Tibial nerve (tissue), 4 donors: ENCODE data around the gene EME2. TPM values are rescaled to one million over a fixed set of nuclear protein-coding genes. Genes with fewer than 3 reads are reported as not detected.

Experiments used
- DNase-seq, 2 donors: peaks; one replicate each; pipeline ENCODE4 v3.0.0-alpha.2; 2019; ENCODE audit warnings: low spot score in 2 of 2
- H3K27ac ChIP-seq, 4 donors: fragments of 200-600 bp; sonication (generic) in 3 of 4; one replicate each; pipeline ENCODE4 v1.5.1; 2017 to 2019; ENCODE audit warnings: mild to moderate bottlenecking in 1 of 4
- H3K27me3 ChIP-seq, 2 donors: fragments of 200-600 bp; sonication (generic) in 1 of 2; one replicate each; pipeline versions ENCODE4 v1.5.1 to v1.6.0; 2017 to 2019
- H3K36me3 ChIP-seq, 3 donors: fragments of 200-600 bp; sonication (generic); one replicate each; pipeline ENCODE4 v1.5.1; 2018 to 2019
- H3K4me1 ChIP-seq, 4 donors: fragments of 200-600 bp; sonication (generic) in 3 of 4; one replicate each; pipeline ENCODE4 v1.5.1; 2017 to 2019
- H3K4me3 ChIP-seq, 4 donors: fragments of 200-600 bp; sonication (generic) in 3 of 4; one replicate each; pipeline ENCODE4 v1.5.1; 2017 to 2019; ENCODE audit warnings: mild to moderate bottlenecking in 1 of 4, moderate library complexity in 1 of 4
- H3K9me3 ChIP-seq, 4 donors: fragments of 200-600 bp; sonication (generic) in 3 of 4; one replicate each; pipeline ENCODE4 v1.5.1; 2017 to 2019
- EP300 ChIP-seq, 2 donors: sonication (generic); formaldehyde crosslinking; IDR thresholded peaks; one replicate each; pipeline ENCODE4 v1.6.1; 2017; ENCODE audit warnings: antibody characterized with exemption in 2 of 2, mild to moderate bottlenecking in 1 of 2
- POLR2A ChIP-seq, 2 donors: fragments of 450-650 bp; IDR thresholded peaks; one replicate each; pipeline ENCODE4 v1.6.1; 2017; ENCODE audit warnings: antibody characterized with exemption in 2 of 2, mild to moderate bottlenecking in 2 of 2, moderate library complexity in 2 of 2
- WGBS, 2 donors: methylation state at CpG; one replicate each; pipeline ENCODE4 v1.1.5; 2018; 5-methylcytosine and 5-hydroxymethylcytosine counted together
- total RNA-seq, 4 donors: library from RNA; depleted of rRNA; stranded (reverse); fragments of >200 nt; gene quantifications; one replicate each; pipeline ENCODE4 v1.1.0, GENCODE V29; 2016
- TF ChIP-seq, protein P1 (sequence below), 5 experiments: fragments of 200-600 bp in 3 of 5; fragments of 450-650 bp in 2 of 5; sonication (generic) in 3 of 5; IDR thresholded peaks; one replicate each; pipeline ENCODE4 v1.5.1; 2016 to 2019; ENCODE audit warnings: antibody characterized with exemption in 5 of 5, mild to moderate bottlenecking in 3 of 5, moderate library complexity in 2 of 5

EME2 gene
- total RNA-seq, 4 donors from 2014 or later: 13.2 to 41.4 (median 17.7) TPM

- Histone ChIP-seq H3K27me3 (no peaks in the 10 kb centered on the region), H3K4me1 (peaks cover 0 to 43% (median 19%) of the 10 kb centered on the region in 4 donors), H3K36me3 (peaks cover 2 to 61% (median 16%) of the 10 kb centered on the region in 3 donors), H3K27ac (no peak overlapping the region), H3K4me3 (no peak overlapping the region), H3K9me3 (no peaks in the 10 kb centered on the region)
- no peak for TF ChIP-seq EP300 (IDR thresholded peaks at IDR 0.05)
- TF ChIP-seq POLR2A (IDR thresholded peaks at IDR 0.05): no peak
- TF ChIP-seq, protein P1, sequence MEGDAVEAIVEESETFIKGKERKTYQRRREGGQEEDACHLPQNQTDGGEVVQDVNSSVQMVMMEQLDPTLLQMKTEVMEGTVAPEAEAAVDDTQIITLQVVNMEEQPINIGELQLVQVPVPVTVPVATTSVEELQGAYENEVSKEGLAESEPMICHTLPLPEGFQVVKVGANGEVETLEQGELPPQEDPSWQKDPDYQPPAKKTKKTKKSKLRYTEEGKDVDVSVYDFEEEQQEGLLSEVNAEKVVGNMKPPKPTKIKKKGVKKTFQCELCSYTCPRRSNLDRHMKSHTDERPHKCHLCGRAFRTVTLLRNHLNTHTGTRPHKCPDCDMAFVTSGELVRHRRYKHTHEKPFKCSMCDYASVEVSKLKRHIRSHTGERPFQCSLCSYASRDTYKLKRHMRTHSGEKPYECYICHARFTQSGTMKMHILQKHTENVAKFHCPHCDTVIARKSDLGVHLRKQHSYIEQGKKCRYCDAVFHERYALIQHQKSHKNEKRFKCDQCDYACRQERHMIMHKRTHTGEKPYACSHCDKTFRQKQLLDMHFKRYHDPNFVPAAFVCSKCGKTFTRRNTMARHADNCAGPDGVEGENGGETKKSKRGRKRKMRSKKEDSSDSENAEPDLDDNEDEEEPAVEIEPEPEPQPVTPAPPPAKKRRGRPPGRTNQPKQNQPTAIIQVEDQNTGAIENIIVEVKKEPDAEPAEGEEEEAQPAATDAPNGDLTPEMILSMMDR (IDR thresholded peaks at IDR 0.05): no peak
- no peak for DNase-seq
- 63 to 80% methylated on average over 12 to 16 of the region's 26 CpGs for whole genome bisulfite sequencing, 2 donors
These were observed 3.7 kb upstream of the EME2 start for GRCh38 chr16:1768767-1769401.

- Histone ChIP-seq H3K9me3 (no peaks in the 10 kb centered on the region), H3K27ac (peak overlapping the region in 3 of 4 donors; percentile 83 to 93 (median 93)), H3K36me3 (peaks cover 2 to 54% (median 10%) of the 10 kb centered on the region in 3 donors), H3K4me3 (peak overlapping the region in 1 of 4 donors; percentile 96), H3K27me3 (no peaks in the 10 kb centered on the region), H3K4me1 (peaks cover 0 to 44% (median 26%) of the 10 kb centered on the region in 4 donors)
- no peak for DNase-seq
- 72 to 73% methylated on average over 15 to 17 of the region's 27 CpGs for WGBS, 2 donors
- TF ChIP-seq, protein P1 (IDR thresholded peaks at IDR 0.05): no peak
- no peak for TF ChIP-seq EP300 (IDR thresholded peaks at IDR 0.05)
- TF ChIP-seq POLR2A (IDR thresholded peaks at IDR 0.05): no peak
These were observed 3.0 kb upstream of the EME2 start for GRCh38 chr16:1769402-1770300.

DNA sequence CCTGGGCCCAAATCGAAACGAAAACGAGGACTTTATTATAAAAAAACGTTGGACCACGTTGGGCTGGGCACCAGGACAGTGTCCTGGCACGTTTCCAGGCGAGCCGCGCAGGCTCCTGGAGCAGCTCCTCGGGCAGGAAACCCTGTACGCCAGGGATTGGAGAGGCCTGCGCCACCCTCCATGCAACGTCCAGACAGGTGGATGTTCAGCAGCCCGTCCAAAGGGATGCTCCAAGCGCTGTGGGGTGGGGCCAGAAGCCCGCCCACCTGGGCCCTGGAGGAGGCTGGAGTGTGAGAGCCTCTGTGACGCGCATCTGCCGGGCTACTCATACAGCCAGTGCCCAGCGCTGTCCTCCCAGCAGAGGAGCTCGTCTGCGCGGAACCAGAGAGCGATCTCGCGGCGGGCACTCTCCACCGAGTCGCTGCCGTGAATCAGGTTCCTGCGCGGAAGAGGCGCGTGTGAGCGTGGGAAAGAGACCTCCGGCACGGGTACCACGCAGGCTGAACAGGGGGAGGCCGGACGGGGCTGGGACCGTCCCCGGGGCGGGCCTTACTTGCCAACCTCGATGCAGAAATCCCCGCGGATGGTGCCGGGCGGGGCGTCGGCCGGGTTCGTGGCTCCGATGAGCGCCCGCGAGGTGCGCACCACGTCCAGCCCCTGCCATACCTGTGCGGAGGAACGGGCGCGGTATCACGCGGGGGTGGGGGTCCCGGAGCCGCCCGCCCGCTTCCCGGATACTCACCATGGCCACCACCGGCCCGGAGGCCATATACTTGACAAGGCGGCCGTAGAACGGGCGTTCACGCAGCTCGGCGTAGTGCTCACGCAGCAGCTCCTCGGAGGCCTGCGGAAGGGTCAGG is 2.1 kb upstream of the EME2 start:
- TF ChIP-seq POLR2A (IDR thresholded peaks at IDR 0.05) (no peak), EP300 (IDR thresholded peaks at IDR 0.05) (peak in 1 of 2 donors; percentile 29)
- TF ChIP-seq, protein P1 (IDR thresholded peaks at IDR 0.05): no peak
- 12 to 36% methylated on average over 20 to 56 of the region's 81 CpGs for WGBS, 2 donors
- peaks cover 0 to 51% (median 28%) of the 10 kb centered on the region in 4 donors for H3K4me1 ChIP-seq
- peak overlapping the region; percentile 61 to 93 (median 88) for H3K27ac ChIP-seq
- H3K36me3 ChIP-seq: peaks cover under 1 to 54% (median 10%) of the 10 kb centered on the region in 3 donors
- no peaks in the 10 kb centered on the region for H3K27me3 ChIP-seq
- peak; percentile 42 to 44 for DNase-seq
- peak overlapping the region; percentile 67 to 96 (median 80) for H3K4me3 ChIP-seq
- H3K9me3 ChIP-seq: no peaks in the 10 kb centered on the region

DNA sequence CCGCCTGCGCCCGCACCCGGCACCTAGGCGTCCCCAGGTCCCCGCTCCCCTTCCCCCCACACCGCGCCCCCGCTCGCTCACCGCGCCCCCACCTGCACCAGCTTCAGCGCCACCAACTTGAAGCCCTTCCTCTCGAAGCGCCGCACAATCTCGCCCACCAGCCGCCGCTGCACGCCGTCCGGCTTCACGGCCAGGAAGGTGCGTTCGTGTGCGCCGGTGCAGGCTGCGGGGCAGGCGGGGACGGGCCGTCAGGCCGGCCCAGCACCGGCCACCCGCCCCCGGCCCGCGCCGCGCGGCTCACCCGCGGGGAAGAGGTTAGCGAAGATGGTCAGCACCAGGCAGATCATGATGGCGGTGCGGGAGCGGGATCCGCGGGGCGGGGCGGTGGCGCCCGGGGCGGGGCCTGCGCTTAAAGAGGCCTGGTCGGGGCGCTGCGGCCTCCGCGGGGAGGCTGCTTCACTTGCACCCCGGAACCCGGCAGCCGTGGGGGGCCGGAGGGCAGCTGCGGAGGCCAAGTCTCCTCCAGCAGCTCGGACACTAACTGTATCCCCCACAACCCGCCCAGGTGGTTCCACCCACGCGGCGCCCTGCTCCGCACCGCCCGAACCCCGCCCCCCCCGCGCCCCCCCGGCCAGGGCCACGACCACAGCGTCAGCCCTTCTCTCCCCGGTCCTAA is 1.3 kb upstream of the EME2 start, which contains the start of gene NME3:
TSS of gene NME3 (minus strand) at position 356 of the 676 bp plus-strand sequence. CDS start at position 347, 9 bp downstream.
- TF ChIP-seq POLR2A (IDR thresholded peaks at IDR 0.05) (no peak), EP300 (IDR thresholded peaks at IDR 0.05) (no peak)
- TF ChIP-seq, protein P1 (IDR thresholded peaks at IDR 0.05): no peak
- Histone ChIP-seq H3K27me3 (no peaks in the 10 kb centered on the region), H3K27ac (peak within 1 kb of the TSS; percentile 61 to 95 (median 93)), H3K4me3 (peak within 1 kb of the TSS; percentile 67 to 96 (median 80)), H3K36me3 (peaks cover 0 to 54% (median 3%) of the 10 kb centered on the region in 3 donors), H3K9me3 (no peaks in the 10 kb centered on the region), H3K4me1 (peaks cover 0 to 58% (median 28%) of the 10 kb centered on the region in 4 donors)
- WGBS, 2 donors: 0 to 1% methylated on average over 34 to 43 of the region's 79 CpGs
- peak; percentile 74 for DNase-seq
